Gastrocnemius medialis (tissue), 4 donors: ENCODE results near the gene ARID1B. TPM values are rescaled to one million over a fixed set of nuclear protein-coding genes. Genes with fewer than 3 reads are reported as not detected.
A peak's percentile ranks its signal among the peaks of the same experiment; 100 is the strongest.

Experiments
- ATAC-seq, 2 donors: fragments of 150-250 bp; one replicate each; pipeline ENCODE4 v1.9.1; 2016
- DNase-seq, 2 donors: peaks; one replicate each; pipeline ENCODE4 v3.0.0-alpha.2; 2019
- H3K27ac ChIP-seq, 4 donors: fragments of 200-600 bp; sonication (generic); 1 replicate in 1 of 4; 2 replicates in 3 of 4; pipeline ENCODE4 v1.5.1; 2016 to 2018; ENCODE audit warnings: mild to moderate bottlenecking in 2 of 4, moderate library complexity in 1 of 4
- H3K27me3 ChIP-seq, 3 donors: fragments of 200-600 bp; sonication (generic) in 2 of 3; 1 replicate in 1 of 3; 2 replicates in 2 of 3; pipeline versions ENCODE4 v1.5.1 to v1.6.0; 2016 to 2019; ENCODE audit warnings: mild to moderate bottlenecking in 1 of 3, moderate library complexity in 1 of 3
- H3K36me3 ChIP-seq, 2 donors: fragments of 200-600 bp; sonication (generic) in 1 of 2; one replicate each; pipeline ENCODE4 v1.5.1; 2017 to 2018
- H3K4me1 ChIP-seq, 2 donors: fragments of 200-600 bp; sonication (generic) in 1 of 2; one replicate each; pipeline ENCODE4 v1.5.1; 2016 to 2017; ENCODE audit warnings: mild to moderate bottlenecking in 2 of 2
- H3K4me3 ChIP-seq, 4 donors: fragments of 200-600 bp; sonication (generic) in 3 of 4; 1 replicate in 1 of 4; 2 replicates in 3 of 4; pipeline ENCODE4 v1.5.1; 2016 to 2019; ENCODE audit warnings: mild to moderate bottlenecking in 2 of 4
- H3K9me3 ChIP-seq, 3 donors: fragments of 200-600 bp; sonication (generic) in 2 of 3; 1 replicate in 1 of 3; 2 replicates in 2 of 3; pipeline ENCODE4 v1.5.1; 2016 to 2019
- POLR2A ChIP-seq, 2 donors: fragments of 450-650 bp; IDR thresholded peaks; one replicate each; pipeline ENCODE4 v1.6.1; 2017; ENCODE audit warnings: antibody characterized with exemption in 2 of 2, mild to moderate bottlenecking in 2 of 2, moderate library complexity in 2 of 2
- in situ Hi-C, 4 donors: fragments of 200-750 bp; cut with MboI; loops; one replicate each; pipeline versions ENCODE4 v1.15.0 to v1.8.0; 2017; ENCODE audit warnings: low sequenced_read_pairs in 4 of 4
- intact Hi-C: fragments of 100-400 bp; cut with DNase I; formaldehyde crosslinking; loops from one replicate; pipeline ENCODE4 v1.15.1; 2023; ENCODE audit warnings: low total_unique reads
- total RNA-seq, 4 donors: library from RNA; depleted of rRNA; stranded (reverse); fragments of >200 nt; gene quantifications; one replicate each; pipeline versions ENCODE4 v1.1.0 to v1.2.3, GENCODE V29; 2016
- TF ChIP-seq, protein P1 (sequence below), 5 experiments: fragments of 450-650 bp in 3 of 5; fragments of 200-600 bp in 2 of 5; sonication (generic) in 2 of 5; IDR thresholded peaks in 4 of 5; conservative IDR thresholded peaks in 1 of 5; 1 replicate in 4 of 5; 2 replicates in 1 of 5; pipeline ENCODE4 v1.5.1; 2016 to 2019; ENCODE audit warnings: antibody characterized with exemption in 5 of 5, mild to moderate bottlenecking in 3 of 5, moderate library complexity in 3 of 5

Gene ARID1B
- total RNA-seq, 4 donors from 2014 or later, result 54.9 to 75.3 (median 62.0) TPM

DNA sequence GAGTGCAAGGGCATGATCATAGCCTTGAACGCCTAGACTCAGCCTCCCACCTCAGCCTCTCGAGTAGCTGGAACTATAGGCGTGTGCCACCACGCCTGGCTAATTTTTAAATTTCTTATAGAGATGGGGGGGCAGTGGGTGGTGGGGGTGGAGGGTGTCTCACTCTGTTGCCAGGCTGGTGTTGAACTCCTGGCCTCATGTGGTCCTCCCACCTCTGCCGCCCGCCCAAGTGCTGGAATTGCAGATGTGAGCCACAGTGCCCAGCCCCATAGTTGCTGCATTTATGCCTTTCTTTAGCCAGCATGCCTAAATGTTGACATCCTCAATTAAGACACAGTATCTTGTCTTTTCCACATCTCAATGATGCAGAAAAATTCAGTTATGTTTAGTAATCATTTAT, 171.1 kb downstream of the ARID1B start:
- Histone ChIP-seq H3K4me1 (peaks cover 69 to 76% of the 10 kb centered on the region in 2 donors), H3K27me3 (no peaks in the 10 kb centered on the region), H3K4me3 (no peak overlapping the region), H3K36me3 (no peaks in the 10 kb centered on the region), H3K27ac (peak overlapping the region; percentile 68 to 92 (median 82)), H3K9me3 (no peaks in the 10 kb centered on the region)
- in situ Hi-C loops, result no loop called here
- TF ChIP-seq, protein P1, sequence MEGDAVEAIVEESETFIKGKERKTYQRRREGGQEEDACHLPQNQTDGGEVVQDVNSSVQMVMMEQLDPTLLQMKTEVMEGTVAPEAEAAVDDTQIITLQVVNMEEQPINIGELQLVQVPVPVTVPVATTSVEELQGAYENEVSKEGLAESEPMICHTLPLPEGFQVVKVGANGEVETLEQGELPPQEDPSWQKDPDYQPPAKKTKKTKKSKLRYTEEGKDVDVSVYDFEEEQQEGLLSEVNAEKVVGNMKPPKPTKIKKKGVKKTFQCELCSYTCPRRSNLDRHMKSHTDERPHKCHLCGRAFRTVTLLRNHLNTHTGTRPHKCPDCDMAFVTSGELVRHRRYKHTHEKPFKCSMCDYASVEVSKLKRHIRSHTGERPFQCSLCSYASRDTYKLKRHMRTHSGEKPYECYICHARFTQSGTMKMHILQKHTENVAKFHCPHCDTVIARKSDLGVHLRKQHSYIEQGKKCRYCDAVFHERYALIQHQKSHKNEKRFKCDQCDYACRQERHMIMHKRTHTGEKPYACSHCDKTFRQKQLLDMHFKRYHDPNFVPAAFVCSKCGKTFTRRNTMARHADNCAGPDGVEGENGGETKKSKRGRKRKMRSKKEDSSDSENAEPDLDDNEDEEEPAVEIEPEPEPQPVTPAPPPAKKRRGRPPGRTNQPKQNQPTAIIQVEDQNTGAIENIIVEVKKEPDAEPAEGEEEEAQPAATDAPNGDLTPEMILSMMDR (IDR thresholded peaks at IDR 0.05 in 4 of 5, conservative IDR thresholded peaks at IDR 0.05 in 1 of 5), result no peak
- no peak for TF ChIP-seq POLR2A (IDR thresholded peaks at IDR 0.05)
- intact Hi-C loops, result no loop called here
- ATAC-seq (no peak), DNase-seq (no peak)

DNA sequence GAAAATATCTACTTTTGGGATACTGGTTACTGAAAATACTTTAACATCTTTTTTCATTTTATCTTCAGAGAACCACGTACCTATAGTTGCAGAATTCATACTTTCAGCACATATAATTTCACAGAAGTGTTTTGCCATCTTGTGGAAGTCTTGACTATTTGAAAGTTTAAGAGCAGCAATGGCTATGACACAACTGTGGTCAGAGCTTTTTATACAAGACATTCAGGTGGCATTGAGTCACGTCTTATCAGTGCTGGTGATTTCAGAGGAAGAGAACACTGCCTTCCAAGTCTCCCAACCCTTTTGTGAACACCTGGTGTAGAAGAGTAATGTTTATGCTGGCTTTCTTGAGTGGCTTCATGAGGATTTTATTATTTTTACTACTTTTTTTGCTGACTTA, 171.6 kb downstream of the ARID1B start:
- ATAC-seq (peak; percentile 59 to 85), DNase-seq (no peak)
- Histone ChIP-seq H3K4me1 (peaks cover 67 to 73% of the 10 kb centered on the region in 2 donors), H3K36me3 (no peaks in the 10 kb centered on the region), H3K27me3 (no peaks in the 10 kb centered on the region), H3K9me3 (no peaks in the 10 kb centered on the region), H3K27ac (peak overlapping the region; percentile 68 to 92 (median 82)), H3K4me3 (no peak overlapping the region)
- in situ Hi-C loops (no loop called here), intact Hi-C loops (no loop called here)
- TF ChIP-seq, protein P1 (IDR thresholded peaks at IDR 0.05 in 4 of 5, conservative IDR thresholded peaks at IDR 0.05 in 1 of 5), result no peak
- TF ChIP-seq POLR2A (IDR thresholded peaks at IDR 0.05), result peak in 1 of 2 donors; percentile 21

DNA sequence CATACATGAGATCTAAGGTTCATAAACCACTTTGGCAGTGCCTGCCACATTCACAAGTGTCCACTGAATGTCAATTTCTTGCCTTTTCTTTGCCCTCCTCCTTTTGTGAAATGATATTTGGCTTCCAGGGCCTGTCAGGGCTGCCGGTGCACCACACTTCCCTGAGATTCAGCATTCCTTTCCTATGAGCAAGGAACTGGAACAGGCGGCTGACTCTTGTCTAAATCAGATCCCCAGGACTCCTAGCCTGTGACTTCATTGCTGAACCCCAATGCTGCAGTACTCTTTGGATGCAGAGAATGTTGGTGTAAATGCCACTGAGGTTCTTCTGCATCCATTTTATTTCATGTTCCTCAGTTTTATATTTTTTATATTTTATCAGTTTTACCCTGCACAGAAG, 172.2 kb downstream of the ARID1B start:
- TF ChIP-seq POLR2A (IDR thresholded peaks at IDR 0.05), result no peak
- TF ChIP-seq, protein P1 (IDR thresholded peaks at IDR 0.05 in 4 of 5, conservative IDR thresholded peaks at IDR 0.05 in 1 of 5), result no peak
- ATAC-seq (peak; percentile 55 to 60), DNase-seq (peak; percentile 35 to 65)
- intact Hi-C loops, result no loop called here
- Histone ChIP-seq H3K27ac (peak overlapping the region; percentile 68 to 92 (median 82)), H3K4me3 (no peak overlapping the region), H3K27me3 (no peaks in the 10 kb centered on the region), H3K9me3 (no peaks in the 10 kb centered on the region), H3K36me3 (no peaks in the 10 kb centered on the region), H3K4me1 (peaks cover 72 to 77% of the 10 kb centered on the region in 2 donors)
- in situ Hi-C loops, result no loop called here

DNA sequence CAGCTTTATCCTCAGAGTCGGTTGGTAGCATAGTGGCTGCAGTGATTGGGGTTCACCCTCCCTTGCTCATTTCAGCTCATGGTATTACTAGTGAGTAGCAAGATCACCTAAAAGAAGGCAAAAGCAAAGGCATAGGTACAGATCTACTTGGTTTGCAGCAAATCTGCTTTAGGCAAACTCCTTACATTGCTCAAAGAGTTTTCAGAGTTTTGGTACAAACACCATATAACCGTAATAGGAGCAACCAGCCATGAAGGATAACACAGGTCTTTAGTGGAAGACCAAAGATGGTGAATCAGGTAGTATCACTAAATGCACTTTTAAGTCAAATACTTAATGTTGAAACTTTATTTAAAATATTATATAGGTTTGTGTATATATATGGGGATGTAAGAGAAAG, 172.9 kb downstream of the ARID1B start:
- Histone ChIP-seq H3K27ac (peak overlapping the region; percentile 68 to 92 (median 82)), H3K36me3 (no peaks in the 10 kb centered on the region), H3K27me3 (no peaks in the 10 kb centered on the region), H3K9me3 (no peaks in the 10 kb centered on the region), H3K4me3 (no peak overlapping the region), H3K4me1 (peaks cover 79 to 85% of the 10 kb centered on the region in 2 donors)
- DNase-seq (no peak), ATAC-seq (no peak)
- in situ Hi-C loops (loop anchor here in 3 of 4 donors (10.0 to 25.0 kb wide), 3 partner anchors 163 to 235 kb away; partner anchors contain the start of gene ARID1B (in 2 of the 3)), intact Hi-C loops (loop anchor here (10.0 kb wide), 1 partner anchor 235 kb away; no protein-coding TSS in a partner anchor)
- TF ChIP-seq POLR2A (IDR thresholded peaks at IDR 0.05), result no peak
- TF ChIP-seq, protein P1 (IDR thresholded peaks at IDR 0.05 in 4 of 5, conservative IDR thresholded peaks at IDR 0.05 in 1 of 5), result no peak
